ENCODE measurements around the gene PIGL.

The PIGL gene

DNA sequence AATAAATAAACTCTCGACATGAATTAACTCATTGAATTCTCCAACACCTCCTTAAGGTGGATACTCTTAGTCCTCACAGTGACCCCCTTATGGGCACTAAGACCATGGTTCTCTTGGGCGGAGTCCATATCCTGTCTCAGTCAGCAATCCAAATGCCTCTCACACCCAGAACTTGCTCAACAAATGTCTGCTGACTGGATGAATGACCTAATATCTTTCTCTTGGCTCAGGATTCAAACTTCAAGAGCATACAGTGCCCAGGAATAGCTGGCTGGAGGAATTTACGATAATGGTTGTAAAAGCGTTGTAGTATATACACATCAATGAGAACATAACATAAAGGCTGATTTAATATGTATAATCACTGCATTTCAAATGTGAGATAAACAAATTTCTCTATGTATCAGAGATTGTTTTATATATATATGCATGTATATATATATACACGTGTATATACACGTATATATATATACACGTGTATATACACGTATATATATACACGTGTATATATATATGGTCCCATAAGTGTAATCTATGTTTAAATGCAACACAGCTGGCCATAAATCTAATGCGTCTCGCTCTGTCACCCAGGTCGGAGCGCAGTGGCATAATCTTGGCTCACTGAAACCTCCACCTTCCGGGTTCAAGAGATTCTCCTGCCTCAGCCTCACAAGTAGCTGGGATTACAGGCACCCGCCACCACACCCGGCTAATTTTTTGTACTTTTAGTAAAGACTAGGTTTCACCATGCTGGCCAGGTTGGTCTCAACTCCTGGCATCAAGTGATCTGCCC, 157.3 kb downstream of the PIGL start:
- no peaks in the 10 kb centered on the region for H3K9me3 ChIP-seq (ENCODE audit: insufficient read depth, low read length, severe bottlenecking)
- no peaks in the 10 kb centered on the region for H3K27me3 ChIP-seq (ENCODE audit: insufficient read depth, low read length, poor library complexity)
- no peaks in the 10 kb centered on the region for H3K36me3 ChIP-seq (ENCODE audit: insufficient read depth, low read length)
- no peak overlapping the region for H3K4me3 ChIP-seq (ENCODE audit: low read depth in 1 of 2, low read length in 2 of 2)
- no peaks in the 10 kb centered on the region for H4K20me1 ChIP-seq (ENCODE audit: insufficient read depth, low read length)
- H3K9ac ChIP-seq (ENCODE audit: low read depth, low read length), result no peak overlapping the region
- H3K27ac ChIP-seq (ENCODE audit: low read length), result no peak overlapping the region
- DNase-seq (no peak), ATAC-seq (ENCODE audit: insufficient read depth, low read depth) (no peak)
- H3K79me2 ChIP-seq (ENCODE audit: insufficient read depth, low read length), result no peaks in the 10 kb centered on the region
- no peak overlapping the region for H2AFZ ChIP-seq (ENCODE audit: low read depth, low read length)
- TF ChIP-seq, protein P1, sequence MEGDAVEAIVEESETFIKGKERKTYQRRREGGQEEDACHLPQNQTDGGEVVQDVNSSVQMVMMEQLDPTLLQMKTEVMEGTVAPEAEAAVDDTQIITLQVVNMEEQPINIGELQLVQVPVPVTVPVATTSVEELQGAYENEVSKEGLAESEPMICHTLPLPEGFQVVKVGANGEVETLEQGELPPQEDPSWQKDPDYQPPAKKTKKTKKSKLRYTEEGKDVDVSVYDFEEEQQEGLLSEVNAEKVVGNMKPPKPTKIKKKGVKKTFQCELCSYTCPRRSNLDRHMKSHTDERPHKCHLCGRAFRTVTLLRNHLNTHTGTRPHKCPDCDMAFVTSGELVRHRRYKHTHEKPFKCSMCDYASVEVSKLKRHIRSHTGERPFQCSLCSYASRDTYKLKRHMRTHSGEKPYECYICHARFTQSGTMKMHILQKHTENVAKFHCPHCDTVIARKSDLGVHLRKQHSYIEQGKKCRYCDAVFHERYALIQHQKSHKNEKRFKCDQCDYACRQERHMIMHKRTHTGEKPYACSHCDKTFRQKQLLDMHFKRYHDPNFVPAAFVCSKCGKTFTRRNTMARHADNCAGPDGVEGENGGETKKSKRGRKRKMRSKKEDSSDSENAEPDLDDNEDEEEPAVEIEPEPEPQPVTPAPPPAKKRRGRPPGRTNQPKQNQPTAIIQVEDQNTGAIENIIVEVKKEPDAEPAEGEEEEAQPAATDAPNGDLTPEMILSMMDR (IDR thresholded peaks at IDR 0.05; ENCODE audit: borderline replicate concordance, extremely low read depth, low read length, poor library complexity, severe bottlenecking), result no peak
- no peak for TF ChIP-seq EZH2 (IDR thresholded peaks at IDR 0.05; ENCODE audit: borderline replicate concordance, low read depth, low read length, severe bottlenecking)
- no peaks in the 10 kb centered on the region for H3K4me1 ChIP-seq (ENCODE audit: insufficient read depth, low read length)
- H3K4me2 ChIP-seq (ENCODE audit: insufficient read depth, low read length), result no peak overlapping the region
